ENCODE measurements around the gene SHCBP1L. TPM values are rescaled to one million over a fixed set of nuclear protein-coding genes. Genes with fewer than 3 reads are reported as not detected.

SHCBP1L gene
- total and polyA plus RNA-seq, 2 donors (not counting 1 experiment from before 2014, with no cell fraction given): not detected

- Histone ChIP-seq H3K4me3 (ENCODE audit: control extremely low read depth in 1 of 5, extremely low read depth in 1 of 5, insufficient read depth in 1 of 5, low read depth in 2 of 5, low read length in 4 of 5) (no peak overlapping the region), H3K36me3 (replicated peaks in 1 of 2; ENCODE audit: control extremely low read depth in 1 of 2, control insufficient read depth in 1 of 2, extremely low read depth in 1 of 2, insufficient read depth in 2 of 2, low read length in 1 of 2) (no peaks in the 10 kb centered on the region), H3K4me1 (ENCODE audit: control insufficient read depth in 2 of 2, insufficient read depth in 2 of 2, low read length in 2 of 2) (no peaks in the 10 kb centered on the region), H4K20me1 (ENCODE audit: control insufficient read depth, insufficient read depth, low read length, poor library complexity, severe bottlenecking) (no peaks in the 10 kb centered on the region), H3K27me3 (replicated peaks in 1 of 4; ENCODE audit: control extremely low read depth in 1 of 4, control insufficient read depth in 3 of 4, insufficient read depth in 4 of 4, low read length in 3 of 4) (peaks cover 0 to 8% (median 0%) of the 10 kb centered on the region in 4 experiments), H2AFZ (ENCODE audit: insufficient read depth, low read depth, low read length, poor library complexity, severe bottlenecking) (no peak overlapping the region), H3K79me2 (ENCODE audit: control insufficient read depth, insufficient read depth, low read length) (no peaks in the 10 kb centered on the region), H3K9ac (ENCODE audit: low read length) (no peak overlapping the region), H3K4me2 (replicated peaks; ENCODE audit: low read depth, low read length, poor library complexity, severe bottlenecking) (no peak overlapping the region), H3K9me3 (ENCODE audit: control extremely low read depth in 1 of 3, control insufficient read depth in 2 of 3, insufficient read depth in 1 of 3, low read length in 2 of 3) (no peaks in the 10 kb centered on the region), H3K27ac (ENCODE audit: low read length in 2 of 2) (no peak overlapping the region)
- ATAC-seq (ENCODE audit: low read depth) (no peak), DNase-seq (no peak)
- POLR2A ChIA-PET: no interaction called here
- WGBS (ENCODE audit: insufficient coverage): 86% methylated on average over 1 of the region's 5 CpGs
- no peak overlapping the region for H3K27ac Mint-ChIP-seq
- intact Hi-C loops (cut with micrococcal nuclease): loop anchor here (10.0 kb wide), 1 partner anchor 136 kb away; no protein-coding TSS in a partner anchor
- H3K4me1 Mint-ChIP-seq: no peaks in the 10 kb centered on the region
- CTCF ChIA-PET: interaction anchor here (0.6 to 1.3 kb wide), 3 partner anchors 259 to 260 kb away, joined by 3 to 4 read pairs (median 4); no protein-coding TSS in a partner anchor
- H3K9me3 Mint-ChIP-seq (ENCODE audit: insufficient read depth): no peaks in the 10 kb centered on the region
- peaks cover 10% of the 10 kb centered on the region for H3K27me3 Mint-ChIP-seq
- no peak overlapping the region for H3K4me3 Mint-ChIP-seq
- TF ChIP-seq CTCF (IDR thresholded peaks at IDR 0.05) (no peak), EZH2 (IDR thresholded peaks at IDR 0.05; ENCODE audit: borderline replicate concordance, insufficient read depth, low read depth, low read length, poor library complexity, severe bottlenecking) (no peak)
Measured at GRCh38 chr1:182968836-182969734, 16.1 kb upstream of the SHCBP1L start.

Measured in B cell (primary cell).